GM18519 (cell line): Measurements from ENCODE around the gene MOB3B.

Experiments used
- ATAC-seq: cut with Tn5 transposase; IDR thresholded peaks from one replicate; pipeline ENCODE4 v1.9.1; 2021; ENCODE audit warnings: mild to moderate bottlenecking, moderate library complexity; ENCODE audit not compliant: unreplicated experiment, low FRiP score

MOB3B gene

GRCh38 chr9:27308691-27309390 is 220.8 kb downstream of the MOB3B start:
- ATAC-seq: no peak

GRCh38 chr9:27304521-27304920 is 225.1 kb downstream of the MOB3B start:
- ATAC-seq: no peak

GRCh38 chr9:27303219-27303618 is 226.4 kb downstream of the MOB3B start:
- no peak for ATAC-seq

GRCh38 chr9:27297050-27297449 is 232.6 kb downstream of the MOB3B start, which contains the start of gene EQTN:
TSS of gene EQTN (minus strand) at chr9:27297150. CDS start at chr9:27297055, 95 bp downstream.
- no peak for ATAC-seq

GRCh38 chr9:27293996-27294395 is 235.6 kb downstream of the MOB3B start:
- no peak for ATAC-seq

GRCh38 chr9:27292659-27293405 is 236.8 kb downstream of the MOB3B start:
- ATAC-seq: no peak

GRCh38 chr9:27291292-27291691 is 238.3 kb downstream of the MOB3B start:
- ATAC-seq: no peak

GRCh38 chr9:27282269-27282668 is 247.3 kb downstream of the MOB3B start:
- ATAC-seq: no peak

- ATAC-seq: no peak
Observed at GRCh38 chr9:27280860-27281259, 248.8 kb downstream of the MOB3B start.

GRCh38 chr9:27280249-27280648 is 249.4 kb downstream of the MOB3B start:
- ATAC-seq: no peak

- no peak for ATAC-seq
Observed at GRCh38 chr9:27279611-27280010, 250.0 kb downstream of the MOB3B start.

- no peak for ATAC-seq
Observed at GRCh38 chr9:27278374-27278773, 251.2 kb downstream of the MOB3B start.

GRCh38 chr9:27276193-27277030 is 253.2 kb downstream of the MOB3B start:
- peak; percentile 36 for ATAC-seq
